Uterus (tissue), 2 donors: ENCODE results near the gene CAPN15.

ENCODE experiments used
- POLR2A ChIP-seq, 2 donors: fragments of 450-650 bp; IDR thresholded peaks; one replicate each; pipeline ENCODE4 v1.6.1; 2016; ENCODE audit warnings: antibody characterized with exemption in 2 of 2, mild to moderate bottlenecking in 1 of 2, moderate library complexity in 1 of 2
- TF ChIP-seq, protein P1 (sequence below), 4 experiments: fragments of 200-600 bp in 2 of 4; fragments of 450-650 bp in 2 of 4; sonication (generic) in 2 of 4; IDR thresholded peaks; one replicate each; pipeline ENCODE4 v1.5.1; 2016 to 2019; ENCODE audit warnings: antibody characterized with exemption in 4 of 4, mild to moderate bottlenecking in 2 of 4, moderate library complexity in 1 of 4

DNA sequence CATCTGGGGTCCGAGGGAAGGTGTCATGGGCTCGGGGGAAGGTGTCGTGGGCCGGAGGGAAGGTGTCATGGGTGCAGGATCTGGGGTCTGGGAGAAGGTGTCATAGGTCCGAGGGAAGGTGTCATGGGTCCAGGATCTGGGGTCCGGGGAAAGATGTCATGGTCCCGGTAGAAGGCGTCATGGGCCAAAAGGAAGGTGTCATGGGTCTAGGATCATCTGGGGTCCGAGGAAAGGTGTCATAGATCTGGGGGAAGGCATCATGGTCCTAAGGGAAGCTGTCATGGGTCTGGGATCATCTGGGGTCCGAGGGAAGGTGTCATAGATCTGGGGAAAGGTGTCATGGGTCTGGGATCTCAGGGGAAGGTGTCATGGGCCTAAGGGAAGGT is 63.3 kb downstream of the CAPN15 start:
- TF ChIP-seq POLR2A (IDR thresholded peaks at IDR 0.05) = no peak
- TF ChIP-seq, protein P1, sequence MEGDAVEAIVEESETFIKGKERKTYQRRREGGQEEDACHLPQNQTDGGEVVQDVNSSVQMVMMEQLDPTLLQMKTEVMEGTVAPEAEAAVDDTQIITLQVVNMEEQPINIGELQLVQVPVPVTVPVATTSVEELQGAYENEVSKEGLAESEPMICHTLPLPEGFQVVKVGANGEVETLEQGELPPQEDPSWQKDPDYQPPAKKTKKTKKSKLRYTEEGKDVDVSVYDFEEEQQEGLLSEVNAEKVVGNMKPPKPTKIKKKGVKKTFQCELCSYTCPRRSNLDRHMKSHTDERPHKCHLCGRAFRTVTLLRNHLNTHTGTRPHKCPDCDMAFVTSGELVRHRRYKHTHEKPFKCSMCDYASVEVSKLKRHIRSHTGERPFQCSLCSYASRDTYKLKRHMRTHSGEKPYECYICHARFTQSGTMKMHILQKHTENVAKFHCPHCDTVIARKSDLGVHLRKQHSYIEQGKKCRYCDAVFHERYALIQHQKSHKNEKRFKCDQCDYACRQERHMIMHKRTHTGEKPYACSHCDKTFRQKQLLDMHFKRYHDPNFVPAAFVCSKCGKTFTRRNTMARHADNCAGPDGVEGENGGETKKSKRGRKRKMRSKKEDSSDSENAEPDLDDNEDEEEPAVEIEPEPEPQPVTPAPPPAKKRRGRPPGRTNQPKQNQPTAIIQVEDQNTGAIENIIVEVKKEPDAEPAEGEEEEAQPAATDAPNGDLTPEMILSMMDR (IDR thresholded peaks at IDR 0.05) = no peak
